A673 (cell line): Measurements from ENCODE around the gene UHRF1. TPM values are rescaled to one million over a fixed set of nuclear protein-coding genes. Genes with fewer than 3 reads are reported as not detected.

Source experiments
- BruUV-seq: library from RNA; stranded (reverse); fragments of 400-500 nt; replicated peaks from 2 replicates; lab custom pipeline; 2021; lab: Mats Ljungman, UMichigan
- CTCF ChIA-PET: fragments of 300-600 bp; sonication (Branson Sonifier 250); formaldehyde crosslinking; loops from one replicate; lab custom pipeline; 2022; ENCODE audit warnings: antibody characterized with exemption; lab: Charles Lee
- POLR2A ChIA-PET: fragments of 300-600 bp; sonication (Branson Sonifier 250); formaldehyde crosslinking; loops from one replicate; lab custom pipeline; 2022; ENCODE audit warnings: antibody characterized with exemption; ENCODE audit not compliant: low non-redundant PET; lab: Charles Lee
- DNase-seq: peaks from one replicate; pipeline ENCODE4 v3.0.0-alpha.2; 2015; ENCODE audit warnings: low spot score
- H3K27ac ChIP-seq: fragments of 200-600 bp; sonication (generic); 2 replicates; pipeline ENCODE4 v1.5.1; 2016; ENCODE audit warnings: mixed run types, low read depth, mild to moderate bottlenecking, mixed read lengths, antibody characterized with exemption, low read length; ENCODE audit not compliant: poor library complexity, severe bottlenecking
- H3K27me3 ChIP-seq: fragments of 200-600 bp; sonication (generic); replicated peaks from 2 replicates; pipeline ENCODE4 v1.6.1; 2017; ENCODE audit warnings: mixed run types, low read depth, mild to moderate bottlenecking, mixed read lengths, antibody characterized with exemption, low read length; ENCODE audit not compliant: insufficient read depth, poor library complexity
- H3K36me3 ChIP-seq: fragments of 200-600 bp; sonication (generic); 2 replicates; pipeline ENCODE4 v1.6.1; 2016; ENCODE audit warnings: mixed run types, mild to moderate bottlenecking, mixed read lengths, antibody characterized with exemption, low read length; ENCODE audit not compliant: insufficient read depth, poor library complexity, severe bottlenecking
- H3K4me1 ChIP-seq: fragments of 200-600 bp; sonication (generic); 2 replicates; pipeline ENCODE4 v1.6.1; 2017; ENCODE audit warnings: mixed run types, mild to moderate bottlenecking, mixed read lengths, antibody characterized with exemption, low read length; ENCODE audit not compliant: insufficient read depth, poor library complexity, severe bottlenecking
- H3K4me3 ChIP-seq: fragments of 200-600 bp; sonication (generic); 2 replicates; pipeline ENCODE4 v1.5.1; 2016; ENCODE audit warnings: low read depth, mixed run types, mild to moderate bottlenecking, mixed read lengths, low read length; ENCODE audit not compliant: poor library complexity, severe bottlenecking
- H3K9me3 ChIP-seq: fragments of 200-600 bp; sonication (generic); 2 replicates; pipeline ENCODE4 v1.6.1; 2016; ENCODE audit warnings: mixed run types, low read depth, mild to moderate bottlenecking, mixed read lengths, antibody characterized with exemption, low read length; ENCODE audit not compliant: poor library complexity, severe bottlenecking
- CTCF ChIP-seq: fragments of 300-800, 200-600 bp; sonication (generic); conservative IDR thresholded peaks from 2 replicates; pipeline ENCODE4 v1.5.1; 2017; ENCODE audit warnings: low read depth, mild to moderate bottlenecking, antibody characterized with exemption, low read length, moderate library complexity, mixed read lengths
- EZH2 ChIP-seq: fragments of 200-600 bp; sonication (generic); IDR thresholded peaks from 2 replicates; pipeline ENCODE4 v1.6.1; 2017; ENCODE audit warnings: borderline replicate concordance, low read depth, mild to moderate bottlenecking, mixed read lengths, antibody characterized with exemption, low read length; ENCODE audit not compliant: poor library complexity, severe bottlenecking
- intact Hi-C: fragments of 100-400 bp; cut with micrococcal nuclease; formaldehyde crosslinking; loops from one replicate; pipeline ENCODE4 v1.10.0; 2022; ENCODE audit not compliant: unreplicated experiment
- total RNA-seq: library from RNA; stranded (reverse); gene quantifications from 2 replicates; pipeline ENCODE4 v1.2.3, GENCODE V29; 2021

UHRF1 gene
- total RNA-seq, 1 experiment from 2014 or later: 203 TPM

DNA sequence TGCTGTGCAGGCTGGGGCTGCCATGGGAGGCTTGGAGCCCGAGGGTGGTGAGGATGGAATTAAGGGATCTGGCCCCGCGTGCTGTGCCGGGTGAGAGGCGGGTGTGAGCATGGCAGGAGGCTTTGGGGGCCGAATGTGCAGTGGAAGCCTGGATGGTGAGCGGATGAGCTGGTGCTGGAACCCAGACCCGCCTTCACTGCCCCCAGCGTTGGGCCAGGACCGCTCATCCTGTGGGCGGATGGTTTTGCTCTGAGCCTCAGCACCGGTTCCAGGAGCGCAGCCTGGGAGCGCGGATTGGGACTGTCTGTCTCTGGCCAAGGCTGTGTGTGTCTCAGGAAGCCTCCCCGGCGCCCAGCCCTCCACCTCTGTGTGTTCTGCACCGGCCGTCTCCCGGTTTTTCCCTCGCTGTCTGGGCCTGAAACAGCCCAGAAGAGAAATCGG, 76.3 kb downstream of the UHRF1 start:
- ChIA-PET CTCF (no interaction called here), POLR2A (no interaction called here)
- no peak overlapping the region for H3K27ac ChIP-seq

GRCh38 chr19:4986056-4986455, 76.8 kb downstream of the UHRF1 start:
- Histone ChIP-seq H3K27ac (no peak overlapping the region), H3K4me3 (no peak overlapping the region), H3K4me1 (no peaks in the 10 kb centered on the region), H3K9me3 (no peaks in the 10 kb centered on the region), H3K27me3 (no peaks in the 10 kb centered on the region), H3K36me3 (no peaks in the 10 kb centered on the region)
- TF ChIP-seq CTCF (no peak), EZH2 (no peak)
- CTCF ChIA-PET: no interaction called here
- BruUV-seq: no TSS peak
- no peak for DNase-seq
- POLR2A ChIA-PET: no interaction called here
- intact Hi-C loops: no loop called here

More for the DNA sequence above, 76.3 kb downstream of the UHRF1 start:
- no peaks in the 10 kb centered on the region for H3K9me3 ChIP-seq
- TF ChIP-seq EZH2 (no peak), CTCF (no peak)
- H3K4me3 ChIP-seq: no peak overlapping the region
- intact Hi-C loops: no loop called here
- no peaks in the 10 kb centered on the region for H3K27me3 ChIP-seq
- H3K4me1 ChIP-seq: no peaks in the 10 kb centered on the region
- H3K36me3 ChIP-seq: no peaks in the 10 kb centered on the region
- no peak for DNase-seq
- BruUV-seq: no TSS peak

GRCh38 chr19:4986471-4986891, 77.2 kb downstream of the UHRF1 start:
- no peaks in the 10 kb centered on the region for H3K36me3 ChIP-seq
- H3K9me3 ChIP-seq: no peaks in the 10 kb centered on the region
- no peak overlapping the region for H3K4me3 ChIP-seq
- H3K27ac ChIP-seq: no peak overlapping the region
- intact Hi-C loops: no loop called here
- TF ChIP-seq CTCF: no peak
- TF ChIP-seq EZH2: no peak
- no peak for DNase-seq
- ChIA-PET CTCF (no interaction called here), POLR2A (no interaction called here)
- BruUV-seq: no TSS peak
- H3K4me1 ChIP-seq: no peaks in the 10 kb centered on the region
- H3K27me3 ChIP-seq: no peaks in the 10 kb centered on the region
